Measurements from ENCODE around the gene GBP6.
"Not testable (repeated sequence)": the region's sequence is repeated elsewhere in the genome, so short reads cannot be mapped to it uniquely, and the experiment has no call there.

GBP6 gene

GRCh38 chr1:89367221-89367620, 3.4 kb downstream of the GBP6 start:
- H2BK12ac ChIP-seq (ENCODE audit: low read length in 2 of 2): no peak overlapping the region
- H2BK120ac ChIP-seq (ENCODE audit: low read depth, low read length): no peak overlapping the region
- H3K9me3 ChIP-seq (ENCODE audit: control insufficient read depth, low read length): no peaks in the 10 kb centered on the region
- H3K27ac ChIP-seq (ENCODE audit: low read length, poor library complexity, severe bottlenecking): no peak overlapping the region
- H3K18ac ChIP-seq (ENCODE audit: low read depth in 1 of 2, low read length in 2 of 2): no peak overlapping the region
- H4K8ac ChIP-seq (ENCODE audit: low read length): no peak overlapping the region
- H3K23ac ChIP-seq (ENCODE audit: low read length in 2 of 2): no peak overlapping the region
- DNase-seq: no peak
- H3K9ac ChIP-seq (ENCODE audit: low read length): no peak overlapping the region
- H3K36me3 ChIP-seq (ENCODE audit: control insufficient read depth in 1 of 2, insufficient read depth in 2 of 2, low read depth in 1 of 2, low read length in 2 of 2): no peaks in the 10 kb centered on the region
- H2BK15ac ChIP-seq (ENCODE audit: low read depth, poor library complexity, severe bottlenecking): no peak overlapping the region
- no peak overlapping the region for H2AFZ ChIP-seq (ENCODE audit: low read depth, low read length)
- H3K14ac ChIP-seq (ENCODE audit: low read length in 2 of 2): no peak overlapping the region
- no peaks in the 10 kb centered on the region for H3K79me1 ChIP-seq (replicated peaks; ENCODE audit: low read length, poor library complexity, severe bottlenecking)
- no peak overlapping the region for H2BK5ac ChIP-seq (ENCODE audit: low read depth, low read length, poor library complexity, severe bottlenecking)
- H3K4me1 ChIP-seq (ENCODE audit: control insufficient read depth, insufficient read depth, low read depth, low read length): no peaks in the 10 kb centered on the region
- H2AK5ac ChIP-seq (ENCODE audit: low read length, severe bottlenecking): no peak overlapping the region
- no CpG with 5 or more reads among the region's 1 CpG for WGBS
- no peak overlapping the region for H4K91ac ChIP-seq (ENCODE audit: low read length)
- no peaks in the 10 kb centered on the region for H3K27me3 ChIP-seq (ENCODE audit: control insufficient read depth in 1 of 2, insufficient read depth in 1 of 2, low read length in 2 of 2)
- H3K4me2 ChIP-seq (ENCODE audit: low read length, poor library complexity, severe bottlenecking): no peak overlapping the region
- H3K4me3 ChIP-seq (ENCODE audit: insufficient read depth in 1 of 2, low read depth in 1 of 2, low read length in 2 of 2): no peak overlapping the region
- no peak overlapping the region for H3K4ac ChIP-seq (ENCODE audit: low read depth in 1 of 2, low read length in 2 of 2)

GRCh38 chr1:89369331-89369730, 5.5 kb downstream of the GBP6 start:
- no peaks in the 10 kb centered on the region for H3K4me1 ChIP-seq (ENCODE audit: control insufficient read depth, insufficient read depth, low read depth, low read length)
- H2BK12ac ChIP-seq (ENCODE audit: low read length in 2 of 2): no peak overlapping the region
- H2BK5ac ChIP-seq (ENCODE audit: low read depth, low read length, poor library complexity, severe bottlenecking): no peak overlapping the region
- H3K27me3 ChIP-seq (ENCODE audit: control insufficient read depth in 1 of 2, insufficient read depth in 1 of 2, low read length in 2 of 2): no peaks in the 10 kb centered on the region
- no peak overlapping the region for H3K4me3 ChIP-seq (ENCODE audit: insufficient read depth in 1 of 2, low read depth in 1 of 2, low read length in 2 of 2)
- no peak overlapping the region for H2BK120ac ChIP-seq (ENCODE audit: low read depth, low read length)
- no peak overlapping the region for H4K8ac ChIP-seq (ENCODE audit: low read length)
- H3K14ac ChIP-seq (ENCODE audit: low read length in 2 of 2): peak overlapping the region in 1 of 2 experiments; percentile 39
- H3K79me1 ChIP-seq (replicated peaks; ENCODE audit: low read length, poor library complexity, severe bottlenecking): no peaks in the 10 kb centered on the region
- no peak overlapping the region for H3K4me2 ChIP-seq (ENCODE audit: low read length, poor library complexity, severe bottlenecking)
- no peak overlapping the region for H2AK5ac ChIP-seq (ENCODE audit: low read length, severe bottlenecking)
- DNase-seq: no peak
- H3K18ac ChIP-seq (ENCODE audit: low read depth in 1 of 2, low read length in 2 of 2): no peak overlapping the region
- no peak overlapping the region for H3K9ac ChIP-seq (ENCODE audit: low read length)
- 83% methylated on average over 5 of the region's 8 CpGs for WGBS
- no peak overlapping the region for H3K4ac ChIP-seq (ENCODE audit: low read depth in 1 of 2, low read length in 2 of 2)
- H3K36me3 ChIP-seq (ENCODE audit: control insufficient read depth in 1 of 2, insufficient read depth in 2 of 2, low read depth in 1 of 2, low read length in 2 of 2): no peaks in the 10 kb centered on the region
- H2AFZ ChIP-seq (ENCODE audit: low read depth, low read length): no peak overlapping the region
- H4K91ac ChIP-seq (ENCODE audit: low read length): no peak overlapping the region
- no peaks in the 10 kb centered on the region for H3K9me3 ChIP-seq (ENCODE audit: control insufficient read depth, low read length)
- no peak overlapping the region for H2BK15ac ChIP-seq (ENCODE audit: low read depth, poor library complexity, severe bottlenecking)
- no peak overlapping the region for H3K23ac ChIP-seq (ENCODE audit: low read length in 2 of 2)
- H3K27ac ChIP-seq (ENCODE audit: low read length, poor library complexity, severe bottlenecking): no peak overlapping the region

GRCh38 chr1:89373810-89374209, 10.0 kb downstream of the GBP6 start:
- H2BK12ac ChIP-seq (ENCODE audit: low read length in 2 of 2); H2BK120ac ChIP-seq (ENCODE audit: low read depth, low read length); H4K8ac ChIP-seq (ENCODE audit: low read length); H3K79me1 ChIP-seq (replicated peaks; ENCODE audit: low read length, poor library complexity, severe bottlenecking); H3K9ac ChIP-seq (ENCODE audit: low read length); H3K27me3 ChIP-seq (ENCODE audit: control insufficient read depth in 1 of 2, insufficient read depth in 1 of 2, low read length in 2 of 2); H3K27ac ChIP-seq (ENCODE audit: low read length, poor library complexity, severe bottlenecking); H3K36me3 ChIP-seq (ENCODE audit: control insufficient read depth in 1 of 2, insufficient read depth in 2 of 2, low read depth in 1 of 2, low read length in 2 of 2); H2AFZ ChIP-seq (ENCODE audit: low read depth, low read length); H2BK15ac ChIP-seq (ENCODE audit: low read depth, poor library complexity, severe bottlenecking); H3K14ac ChIP-seq (ENCODE audit: low read length in 2 of 2); H3K4ac ChIP-seq (ENCODE audit: low read depth in 1 of 2, low read length in 2 of 2); H3K4me3 ChIP-seq (ENCODE audit: insufficient read depth in 1 of 2, low read depth in 1 of 2, low read length in 2 of 2); H2BK5ac ChIP-seq (ENCODE audit: low read depth, low read length, poor library complexity, severe bottlenecking); H3K18ac ChIP-seq (ENCODE audit: low read depth in 1 of 2, low read length in 2 of 2); H4K91ac ChIP-seq (ENCODE audit: low read length); DNase-seq; H2AK5ac ChIP-seq (ENCODE audit: low read length, severe bottlenecking); H3K4me1 ChIP-seq (ENCODE audit: control insufficient read depth, insufficient read depth, low read depth, low read length); H3K4me2 ChIP-seq (ENCODE audit: low read length, poor library complexity, severe bottlenecking); H3K9me3 ChIP-seq (ENCODE audit: control insufficient read depth, low read length); H3K23ac ChIP-seq (ENCODE audit: low read length in 2 of 2): not testable (repeated sequence)
- whole genome bisulfite sequencing: 96% methylated on average over 3 of the region's 4 CpGs

GRCh38 chr1:89378001-89378400, 14.1 kb downstream of the GBP6 start:
- Histone ChIP-seq H2BK12ac (ENCODE audit: low read length in 2 of 2) (no peak overlapping the region), H2BK15ac (ENCODE audit: low read depth, poor library complexity, severe bottlenecking) (no peak overlapping the region), H3K79me1 (replicated peaks; ENCODE audit: low read length, poor library complexity, severe bottlenecking) (no peaks in the 10 kb centered on the region), H2BK5ac (ENCODE audit: low read depth, low read length, poor library complexity, severe bottlenecking) (no peak overlapping the region), H4K91ac (ENCODE audit: low read length) (no peak overlapping the region), H3K4me3 (ENCODE audit: insufficient read depth in 1 of 2, low read depth in 1 of 2, low read length in 2 of 2) (no peak overlapping the region), H2AFZ (ENCODE audit: low read depth, low read length) (no peak overlapping the region), H3K27me3 (ENCODE audit: control insufficient read depth in 1 of 2, insufficient read depth in 1 of 2, low read length in 2 of 2) (no peaks in the 10 kb centered on the region), H3K23ac (ENCODE audit: low read length in 2 of 2) (no peak overlapping the region), H2AK5ac (ENCODE audit: low read length, severe bottlenecking) (no peak overlapping the region), H3K27ac (ENCODE audit: low read length, poor library complexity, severe bottlenecking) (no peak overlapping the region), H4K8ac (ENCODE audit: low read length) (no peak overlapping the region), H3K14ac (ENCODE audit: low read length in 2 of 2) (no peak overlapping the region), H3K4ac (ENCODE audit: low read depth in 1 of 2, low read length in 2 of 2) (no peak overlapping the region), H3K9ac (ENCODE audit: low read length) (no peak overlapping the region), H3K18ac (ENCODE audit: low read depth in 1 of 2, low read length in 2 of 2) (no peak overlapping the region), H2BK120ac (ENCODE audit: low read depth, low read length) (no peak overlapping the region), H3K36me3 (ENCODE audit: control insufficient read depth in 1 of 2, insufficient read depth in 2 of 2, low read depth in 1 of 2, low read length in 2 of 2) (no peaks in the 10 kb centered on the region), H3K4me1 (ENCODE audit: control insufficient read depth, insufficient read depth, low read depth, low read length) (no peaks in the 10 kb centered on the region), H3K4me2 (ENCODE audit: low read length, poor library complexity, severe bottlenecking) (no peak overlapping the region), H3K9me3 (ENCODE audit: control insufficient read depth, low read length) (no peaks in the 10 kb centered on the region)
- DNase-seq: no peak

Measured in mesenchymal stem cell (in vitro differentiated cells and primary cell).